ENCODE data around the gene DUSP22. TPM values are rescaled to one million over a fixed set of nuclear protein-coding genes. Genes with fewer than 3 reads are reported as not detected.

The DUSP22 gene
- polyA plus RNA-seq, 1 experiment, result 9.8 TPM

DNA sequence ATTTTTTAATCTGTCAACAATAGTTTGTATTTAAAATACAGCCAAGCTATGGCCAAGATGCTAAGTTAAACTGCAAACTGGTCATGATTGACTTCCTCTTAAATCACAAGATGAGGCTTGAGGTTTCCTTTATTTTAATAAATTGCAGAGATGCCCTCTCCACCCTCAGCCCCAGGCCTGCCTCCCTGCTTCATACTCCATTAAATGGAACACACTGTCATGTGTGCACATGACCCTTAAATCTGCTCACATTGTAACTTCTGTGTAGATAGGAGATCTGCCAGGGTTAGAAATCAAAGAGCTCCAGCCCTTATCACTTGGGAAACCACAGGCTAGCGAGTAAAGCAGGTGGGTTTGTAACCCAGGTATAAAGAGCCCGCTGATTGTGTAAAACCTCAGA is 20.8 kb downstream of the DUSP22 start:
- DNase-seq (ENCODE audit: low read depth), result no peak
- H3K36me3 ChIP-seq (ENCODE audit: control insufficient read depth, insufficient read depth, low read length), result no peaks in the 10 kb centered on the region
- ChIA-PET CTCF (interaction anchor here (0.6 to 0.8 kb wide), 2 partner anchors 10 to 20 kb away, joined by 3 read pairs; no protein-coding TSS in a partner anchor), POLR2A (interaction anchor here (0.6 to 0.7 kb wide), 2 partner anchors 20 to 41 kb away, joined by 3 to 9 read pairs; no protein-coding TSS in a partner anchor)
- no peak overlapping the region for H3K4me3 ChIP-seq (ENCODE audit: low read depth, low read length)
- TF ChIP-seq, protein P1, sequence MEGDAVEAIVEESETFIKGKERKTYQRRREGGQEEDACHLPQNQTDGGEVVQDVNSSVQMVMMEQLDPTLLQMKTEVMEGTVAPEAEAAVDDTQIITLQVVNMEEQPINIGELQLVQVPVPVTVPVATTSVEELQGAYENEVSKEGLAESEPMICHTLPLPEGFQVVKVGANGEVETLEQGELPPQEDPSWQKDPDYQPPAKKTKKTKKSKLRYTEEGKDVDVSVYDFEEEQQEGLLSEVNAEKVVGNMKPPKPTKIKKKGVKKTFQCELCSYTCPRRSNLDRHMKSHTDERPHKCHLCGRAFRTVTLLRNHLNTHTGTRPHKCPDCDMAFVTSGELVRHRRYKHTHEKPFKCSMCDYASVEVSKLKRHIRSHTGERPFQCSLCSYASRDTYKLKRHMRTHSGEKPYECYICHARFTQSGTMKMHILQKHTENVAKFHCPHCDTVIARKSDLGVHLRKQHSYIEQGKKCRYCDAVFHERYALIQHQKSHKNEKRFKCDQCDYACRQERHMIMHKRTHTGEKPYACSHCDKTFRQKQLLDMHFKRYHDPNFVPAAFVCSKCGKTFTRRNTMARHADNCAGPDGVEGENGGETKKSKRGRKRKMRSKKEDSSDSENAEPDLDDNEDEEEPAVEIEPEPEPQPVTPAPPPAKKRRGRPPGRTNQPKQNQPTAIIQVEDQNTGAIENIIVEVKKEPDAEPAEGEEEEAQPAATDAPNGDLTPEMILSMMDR (IDR thresholded peaks at IDR 0.05; ENCODE audit: insufficient read depth, low read depth, low read length), result no peak
- no peaks in the 10 kb centered on the region for H3K27me3 ChIP-seq (ENCODE audit: control insufficient read depth, insufficient read depth, low read length)

DNA sequence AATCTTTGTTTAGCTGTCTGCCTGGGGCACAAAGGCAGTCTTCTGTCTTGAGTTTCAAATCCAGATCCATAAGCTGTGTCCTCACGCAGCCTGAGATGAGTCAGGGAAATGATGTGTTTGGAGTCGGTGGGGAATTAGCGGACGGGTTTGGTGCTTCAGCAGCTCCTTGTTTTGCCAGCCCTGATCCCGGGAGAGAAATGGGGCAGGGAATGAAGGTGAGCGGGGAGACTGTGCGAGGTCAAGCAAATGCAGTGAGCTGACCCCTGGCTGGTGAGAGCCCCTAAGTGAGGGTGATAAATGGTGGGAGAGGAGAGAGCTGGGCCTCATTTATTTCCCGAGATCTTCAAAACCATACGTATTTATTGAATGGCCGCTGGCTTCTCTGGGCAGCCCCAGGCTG is 21.6 kb downstream of the DUSP22 start:
- Histone ChIP-seq H3K27me3 (ENCODE audit: control insufficient read depth, insufficient read depth, low read length) (no peaks in the 10 kb centered on the region), H3K36me3 (ENCODE audit: control insufficient read depth, insufficient read depth, low read length) (no peaks in the 10 kb centered on the region), H3K4me3 (ENCODE audit: low read depth, low read length) (no peak overlapping the region)
- ChIA-PET POLR2A (interaction anchor here (0.7 kb wide), 1 partner anchor 40 kb away, joined by 3 read pairs; no protein-coding TSS in a partner anchor), CTCF (interaction anchor here (0.6 kb wide), 1 partner anchor 264 kb away, joined by 4 read pairs; no protein-coding TSS in a partner anchor)
- DNase-seq (ENCODE audit: low read depth), result no peak
- TF ChIP-seq, protein P1 (IDR thresholded peaks at IDR 0.05; ENCODE audit: insufficient read depth, low read depth, low read length), result no peak

DNA sequence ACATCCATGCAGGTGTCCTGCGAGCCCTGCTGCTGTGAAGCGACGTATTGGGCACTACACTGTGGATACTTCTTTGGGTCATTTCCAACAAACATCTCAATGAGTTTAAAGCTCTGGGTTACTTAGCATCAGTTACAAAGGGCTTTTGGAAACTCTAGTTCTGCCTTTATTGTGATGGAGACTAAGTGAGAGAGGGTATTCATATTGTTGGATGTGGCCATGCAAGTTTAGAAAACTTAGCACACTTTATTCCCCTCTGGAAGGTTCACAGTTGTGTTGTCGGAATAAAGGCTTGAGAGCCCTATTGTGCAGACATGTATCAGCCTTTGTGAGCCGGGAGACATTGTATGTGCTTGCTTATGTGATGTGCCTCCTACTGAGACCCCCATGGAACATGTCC is 22.1 kb downstream of the DUSP22 start:
- H3K27me3 ChIP-seq (ENCODE audit: control insufficient read depth, insufficient read depth, low read length), result no peaks in the 10 kb centered on the region
- CTCF ChIA-PET, result interaction anchor here (0.6 to 1.4 kb wide), 2 partner anchors 18 to 264 kb away, joined by 4 read pairs; no protein-coding TSS in a partner anchor
- H3K4me3 ChIP-seq (ENCODE audit: low read depth, low read length), result no peak overlapping the region
- POLR2A ChIA-PET, result no interaction called here
- TF ChIP-seq, protein P1 (IDR thresholded peaks at IDR 0.05; ENCODE audit: insufficient read depth, low read depth, low read length), result no peak
- no peak for DNase-seq (ENCODE audit: low read depth)
- no peaks in the 10 kb centered on the region for H3K36me3 ChIP-seq (ENCODE audit: control insufficient read depth, insufficient read depth, low read length)

DNA sequence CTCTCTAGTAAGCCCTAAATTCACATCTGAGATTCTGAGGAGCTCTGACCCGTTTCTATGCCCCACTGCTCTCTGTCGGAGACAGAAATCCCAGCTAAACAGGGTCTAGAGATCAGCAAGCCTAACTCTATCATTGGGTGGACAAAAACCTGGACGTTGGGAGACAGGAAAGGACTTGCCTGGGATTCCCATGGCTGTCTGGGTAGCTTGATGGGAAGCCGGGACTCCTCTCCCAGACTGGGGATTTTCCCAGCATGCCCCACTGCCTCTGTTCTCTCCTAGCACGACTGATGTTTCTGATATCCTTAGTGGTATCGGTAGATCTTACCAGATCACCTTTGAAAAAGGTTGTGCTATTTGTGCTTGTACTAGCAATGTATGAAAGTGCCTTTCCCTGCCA is 22.9 kb downstream of the DUSP22 start:
- POLR2A ChIA-PET, result no interaction called here
- CTCF ChIA-PET, result interaction anchor here (1.4 kb wide), 1 partner anchor 17 kb away, joined by 4 read pairs; no protein-coding TSS in a partner anchor
- no peaks in the 10 kb centered on the region for H3K27me3 ChIP-seq (ENCODE audit: control insufficient read depth, insufficient read depth, low read length)
- no peak overlapping the region for H3K4me3 ChIP-seq (ENCODE audit: low read depth, low read length)
- DNase-seq (ENCODE audit: low read depth), result no peak
- H3K36me3 ChIP-seq (ENCODE audit: control insufficient read depth, insufficient read depth, low read length), result no peaks in the 10 kb centered on the region; the same call in 1 of the 2 replicates
- TF ChIP-seq, protein P1 (IDR thresholded peaks at IDR 0.05; ENCODE audit: insufficient read depth, low read depth, low read length), result no peak

DNA sequence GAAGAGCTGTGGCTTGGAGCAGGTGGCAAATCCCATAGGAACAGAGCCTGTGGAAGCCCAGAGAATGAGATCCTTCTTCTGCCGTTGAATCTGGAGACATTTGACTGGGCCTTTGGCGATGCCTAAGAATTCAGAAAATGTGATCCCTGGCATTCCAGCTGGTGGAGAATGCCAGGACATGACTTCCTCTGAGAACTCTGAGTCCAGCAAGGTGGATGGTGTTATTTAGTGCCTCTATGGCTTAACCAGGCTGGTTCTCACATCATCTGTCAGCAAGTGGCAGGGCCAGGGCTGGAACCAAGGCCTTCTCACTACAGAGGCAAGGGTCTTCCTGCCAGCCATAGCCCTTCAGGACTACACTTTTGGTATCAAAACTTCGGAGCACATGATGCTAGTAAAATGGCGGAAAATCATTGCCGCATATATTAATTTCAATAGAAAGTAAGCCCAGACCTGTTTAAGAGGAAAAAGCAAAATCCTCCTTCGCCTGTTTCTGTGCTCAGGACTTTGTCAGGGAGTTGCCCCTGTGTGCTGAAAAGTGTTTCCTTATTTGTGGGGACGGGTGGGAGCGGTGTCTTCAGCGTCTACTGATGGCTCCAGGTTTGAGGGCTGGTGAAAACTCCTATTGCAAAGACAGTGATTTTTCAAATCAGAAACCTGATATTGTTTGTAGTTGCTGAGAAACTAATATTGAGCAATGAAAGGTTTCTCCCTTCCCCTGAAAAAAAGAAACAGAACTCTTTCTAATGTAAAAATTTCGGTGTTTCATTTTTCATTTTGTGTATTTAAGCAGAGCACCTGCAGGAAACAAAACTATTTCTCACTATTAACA is 23.9 kb downstream of the DUSP22 start:
- CTCF ChIA-PET, result interaction anchor here (1.4 kb wide), 1 partner anchor 17 kb away, joined by 4 read pairs; no protein-coding TSS in a partner anchor
- Histone ChIP-seq H3K27me3 (ENCODE audit: control insufficient read depth, insufficient read depth, low read length) (no peaks in the 10 kb centered on the region), H3K4me3 (ENCODE audit: low read depth, low read length) (no peak overlapping the region), H3K36me3 (ENCODE audit: control insufficient read depth, insufficient read depth, low read length) (no peaks in the 10 kb centered on the region; the same call in 1 of the 2 replicates)
- TF ChIP-seq, protein P1 (IDR thresholded peaks at IDR 0.05; ENCODE audit: insufficient read depth, low read depth, low read length), result no peak
- POLR2A ChIA-PET, result no interaction called here
- DNase-seq (ENCODE audit: low read depth), result no peak

Data from BJ (cell line).